Activated B cell treated with CpG ODN at 0.5 μM for 24 hours (primary cell): Measurements from ENCODE around the gene UBE4B. TPM values are rescaled to one million over a fixed set of nuclear protein-coding genes. Genes with fewer than 3 reads are reported as not detected.
"Not testable (repeated sequence)": the region's sequence is repeated elsewhere in the genome, so short reads cannot be mapped to it uniquely, and the experiment has no call there.

Experiments
- ATAC-seq: fragments of 200-7000 bp; cut with Tn5 transposase; one replicate; pipeline ENCODE4 v1.10.0; 2021; ENCODE audit warnings: low read depth, mild to moderate bottlenecking, moderate library complexity
- CTCF ChIA-PET: fragments of 350-600 bp; sonication (Branson Sonifier 250); formaldehyde crosslinking; loops from one replicate; lab custom pipeline; 2021; ENCODE audit warnings: antibody characterized with exemption; lab: Charles Lee
- POLR2A ChIA-PET: fragments of 350-600 bp; sonication (Branson Sonifier 250); formaldehyde crosslinking; loops from one replicate; lab custom pipeline; 2021; ENCODE audit warnings: antibody characterized with exemption; lab: Charles Lee
- DNase-seq: peaks from one replicate; pipeline ENCODE4 v3.0.0; 2022
- H3K27ac Mint-ChIP-seq: one replicate; pipeline ENCODE4 v1.8.0; 2020; ENCODE audit warnings: mixed read lengths
- H3K27me3 Mint-ChIP-seq: one replicate; pipeline ENCODE4 v1.8.0; 2021; ENCODE audit warnings: mixed read lengths
- H3K36me3 Mint-ChIP-seq: one replicate; pipeline ENCODE4 v1.8.0; 2021; ENCODE audit warnings: low read depth, mixed read lengths
- H3K4me1 Mint-ChIP-seq: one replicate; pipeline ENCODE4 v1.8.0; 2021; ENCODE audit warnings: mixed read lengths
- H3K4me3 Mint-ChIP-seq: one replicate; pipeline ENCODE4 v1.8.0; 2020; ENCODE audit warnings: mild to moderate bottlenecking, mixed read lengths
- H3K9me3 Mint-ChIP-seq: one replicate; pipeline ENCODE4 v1.8.0; 2020; ENCODE audit warnings: mixed read lengths
- CTCF ChIP-seq: fragments of 200-600 bp; IDR thresholded peaks from one replicate; pipeline ENCODE4 v1.8.0; 2022; ENCODE audit warnings: antibody characterized with exemption, mild to moderate bottlenecking
- intact Hi-C: fragments of 100-400 bp; cut with micrococcal nuclease; formaldehyde crosslinking; loops from one replicate; pipeline ENCODE4 v1.15.1; 2024
- total RNA-seq: library from RNA; stranded (reverse); gene quantifications from 2 replicates; pipeline ENCODE4 v1.2.3, GENCODE V29; 2022

UBE4B gene
- total RNA-seq, 1 donor from 2014 or later = 44.7 TPM

GRCh38 chr1:10007169-10007568 lies 25.6 kb upstream of the UBE4B start:
- DNase-seq (no peak), ATAC-seq (no peak)
- peaks cover 12% of the 10 kb centered on the region for H3K27me3 Mint-ChIP-seq
- POLR2A ChIA-PET = no interaction called here
- no peak for TF ChIP-seq CTCF
- H3K9me3 Mint-ChIP-seq = no peaks in the 10 kb centered on the region
- CTCF ChIA-PET = no interaction called here
- no peak overlapping the region for H3K4me3 Mint-ChIP-seq
- intact Hi-C loops = no loop called here
- no peaks in the 10 kb centered on the region for H3K4me1 Mint-ChIP-seq
- no peak overlapping the region for H3K27ac Mint-ChIP-seq
- no peaks in the 10 kb centered on the region for H3K36me3 Mint-ChIP-seq

- Mint-ChIP-seq H3K27me3 (no peaks in the 10 kb centered on the region), H3K4me3 (no peak overlapping the region), H3K36me3 (no peaks in the 10 kb centered on the region), H3K27ac (no peak overlapping the region), H3K9me3 (no peaks in the 10 kb centered on the region), H3K4me1 (peaks cover 3% of the 10 kb centered on the region)
- TF ChIP-seq CTCF = no peak
- no peak for ATAC-seq
- CTCF ChIA-PET = no interaction called here
- intact Hi-C loops = no loop called here
- no peak for DNase-seq
- POLR2A ChIA-PET = no interaction called here
Observed at GRCh38 chr1:10014016-10014415, 18.7 kb upstream of the UBE4B start.

DNA sequence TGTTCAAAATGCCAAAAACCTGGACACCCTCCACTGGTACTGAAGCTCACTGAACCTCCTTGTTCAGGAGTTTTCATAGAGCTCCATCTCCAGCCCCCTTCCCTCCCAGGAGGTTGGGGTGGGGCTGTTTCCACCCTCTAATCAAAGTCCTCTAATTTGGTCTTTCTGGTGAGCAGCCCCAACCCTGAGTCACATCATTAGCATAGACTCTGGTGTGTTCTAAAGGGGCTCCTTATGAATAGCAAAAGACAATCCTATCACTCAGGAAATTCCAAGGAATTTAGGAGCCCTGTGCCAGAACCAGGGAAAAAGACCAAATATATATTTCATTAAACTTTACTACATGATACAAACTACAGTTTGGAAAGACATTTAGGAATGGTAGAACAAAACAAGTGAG lies 13.2 kb upstream of the UBE4B start:
- Mint-ChIP-seq H3K27ac (no peak overlapping the region), H3K9me3 (no peaks in the 10 kb centered on the region), H3K4me1 (peaks cover 3% of the 10 kb centered on the region), H3K27me3 (no peaks in the 10 kb centered on the region), H3K36me3 (no peaks in the 10 kb centered on the region), H3K4me3 (no peak overlapping the region)
- TF ChIP-seq CTCF = no peak
- ChIA-PET CTCF (no interaction called here), POLR2A (no interaction called here)
- DNase-seq (no peak), ATAC-seq (no peak)
- intact Hi-C loops = no loop called here

- intact Hi-C loops = no loop called here
- H3K27ac Mint-ChIP-seq = no peak overlapping the region
- DNase-seq (no peak), ATAC-seq (no peak)
- no peaks in the 10 kb centered on the region for H3K9me3 Mint-ChIP-seq
- no peak overlapping the region for H3K4me3 Mint-ChIP-seq
- POLR2A ChIA-PET = no interaction called here
- no peaks in the 10 kb centered on the region for H3K27me3 Mint-ChIP-seq
- H3K36me3 Mint-ChIP-seq = no peaks in the 10 kb centered on the region
- no peak for TF ChIP-seq CTCF
- CTCF ChIA-PET = no interaction called here
- peaks cover 3% of the 10 kb centered on the region for H3K4me1 Mint-ChIP-seq
Observed at GRCh38 chr1:10020086-10020485, 12.7 kb upstream of the UBE4B start.

DNA sequence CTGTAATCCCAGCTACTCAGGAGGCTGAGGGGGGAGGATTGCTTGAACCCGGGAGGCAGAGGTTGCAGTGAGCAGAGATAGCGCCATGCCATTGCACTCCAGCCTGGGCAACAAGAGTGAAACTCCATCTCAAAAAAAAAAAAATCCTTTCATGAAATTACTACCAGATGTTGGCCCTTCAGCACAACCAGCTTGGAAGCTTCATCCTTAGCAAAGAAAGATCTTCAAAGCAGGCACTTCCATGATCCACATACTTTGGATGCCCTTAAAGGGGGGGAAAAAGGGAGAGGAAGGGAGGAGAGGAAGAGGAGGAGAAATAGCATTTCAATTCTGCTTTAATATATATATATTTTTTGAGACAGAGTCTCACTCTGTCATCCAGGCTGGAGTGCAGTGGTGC lies 12.1 kb upstream of the UBE4B start:
- DNase-seq, intact Hi-C loops, H3K9me3 Mint-ChIP-seq, H3K36me3 Mint-ChIP-seq, ATAC-seq, CTCF ChIA-PET, H3K4me1 Mint-ChIP-seq, H3K27ac Mint-ChIP-seq, H3K27me3 Mint-ChIP-seq, POLR2A ChIA-PET, H3K4me3 Mint-ChIP-seq: not testable (repeated sequence)

DNA sequence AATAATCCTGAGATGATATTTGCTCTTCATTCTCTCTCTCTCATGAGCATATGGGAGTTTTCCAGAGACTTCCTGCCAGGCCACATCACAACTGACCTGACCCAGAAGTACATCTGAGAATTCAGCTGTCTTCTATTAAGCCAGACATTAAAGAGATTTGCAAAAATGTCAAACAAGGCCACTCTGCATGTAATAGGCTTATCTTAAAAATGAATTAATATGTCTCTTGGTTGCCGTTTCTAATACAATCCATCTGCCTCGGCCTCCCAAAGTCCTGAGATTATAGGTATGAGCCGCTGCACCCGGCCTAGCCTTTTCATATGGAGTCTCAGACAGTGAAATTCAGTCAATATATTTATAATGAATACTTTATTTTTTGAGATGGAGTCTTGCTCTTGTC lies 10.8 kb upstream of the UBE4B start:
- H3K4me3 Mint-ChIP-seq, H3K27me3 Mint-ChIP-seq, CTCF ChIA-PET, H3K4me1 Mint-ChIP-seq, H3K27ac Mint-ChIP-seq, H3K36me3 Mint-ChIP-seq, POLR2A ChIA-PET, H3K9me3 Mint-ChIP-seq, ATAC-seq, DNase-seq, intact Hi-C loops: not testable (repeated sequence)
